Thoracic aorta (tissue), 2 donors: ENCODE measurements around the gene ABCC3. TPM values are rescaled to one million over a fixed set of nuclear protein-coding genes. Genes with fewer than 3 reads are reported as not detected.

ENCODE experiments used
- ATAC-seq: fragments of 150-250 bp; one replicate; pipeline ENCODE4 v1.8.0; 2017; ENCODE audit warnings: low read depth; ENCODE audit not compliant: insufficient number of reproducible peaks, low FRiP score
- DNase-seq: peaks from one replicate; pipeline ENCODE4 v3.0.0-alpha.2; 2020; ENCODE audit warnings: low spot score
- H3K27ac ChIP-seq, 2 donors: fragments of 200-600 bp; sonication (generic); 1 replicate in 1 of 2; 2 replicates in 1 of 2; pipeline ENCODE4 v1.5.1; 2016; ENCODE audit warnings: mild to moderate bottlenecking in 2 of 2, moderate library complexity in 2 of 2
- H3K27me3 ChIP-seq: fragments of 200-600 bp; sonication (generic); replicated peaks from 2 replicates; pipeline ENCODE4 v1.6.0; 2016; ENCODE audit warnings: mild to moderate bottlenecking; ENCODE audit not compliant: insufficient read depth
- H3K36me3 ChIP-seq: fragments of 200-600 bp; sonication (generic); one replicate; pipeline ENCODE4 v1.5.1; 2016
- H3K4me1 ChIP-seq, 2 donors: fragments of 200-600 bp; sonication (generic); 1 replicate in 1 of 2; 2 replicates in 1 of 2; pipeline versions ENCODE4 v1.5.1 to v1.6.0; 2016; ENCODE audit warnings: low read depth in 2 of 2, mild to moderate bottlenecking in 1 of 2; ENCODE audit not compliant: control insufficient read depth in 1 of 2
- H3K4me3 ChIP-seq: fragments of 200-600 bp; sonication (generic); 2 replicates; pipeline ENCODE4 v1.5.1; 2016; ENCODE audit warnings: mild to moderate bottlenecking
- H3K9me3 ChIP-seq: fragments of 200-600 bp; sonication (generic); 2 replicates; pipeline ENCODE4 v1.5.1; 2016
- total RNA-seq, 2 donors: library from RNA; depleted of rRNA; stranded (reverse); fragments of >200 nt; gene quantifications; one replicate each; pipeline versions ENCODE4 v1.1.0 to v1.2.3, GENCODE V29; 2016
- TF ChIP-seq, protein P1 (sequence below): fragments of 200-600 bp; sonication (generic); IDR thresholded peaks from one replicate; pipeline ENCODE4 v1.5.1; 2019; ENCODE audit warnings: antibody characterized with exemption

The ABCC3 gene
- total RNA-seq, 2 donors from 2014 or later, result 72.7 to 143 TPM

DNA sequence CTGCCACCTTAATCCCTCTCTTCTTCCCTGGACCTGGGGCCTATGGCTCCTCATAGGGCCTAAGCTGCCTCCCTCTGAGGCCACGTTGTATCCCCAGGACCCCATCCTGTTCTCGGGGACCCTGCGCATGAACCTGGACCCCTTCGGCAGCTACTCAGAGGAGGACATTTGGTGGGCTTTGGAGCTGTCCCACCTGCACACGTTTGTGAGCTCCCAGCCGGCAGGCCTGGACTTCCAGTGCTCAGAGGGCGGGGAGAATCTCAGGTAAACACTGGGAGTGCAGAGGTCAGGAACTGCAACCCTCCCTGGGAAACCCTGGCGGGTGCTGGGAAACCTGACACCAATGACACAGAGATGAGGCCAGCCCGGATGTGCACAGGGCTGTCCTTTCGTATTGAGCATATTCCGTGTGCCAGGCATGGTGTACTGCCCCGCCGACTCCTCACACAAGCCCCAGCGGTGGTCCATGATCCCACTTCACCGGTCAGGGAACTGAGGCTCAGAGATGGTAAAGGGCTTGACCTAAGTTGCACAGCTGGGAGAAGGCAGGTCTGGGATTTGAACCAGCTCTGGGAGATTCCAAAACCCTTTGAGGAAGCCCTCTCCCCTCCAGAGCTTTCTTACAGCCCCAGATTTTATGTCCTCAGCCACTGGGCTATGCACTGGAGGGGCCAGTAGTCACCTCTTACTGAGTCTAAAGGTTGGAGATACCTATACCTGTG, 50.1 kb downstream of the ABCC3 start:
- TF ChIP-seq, protein P1, sequence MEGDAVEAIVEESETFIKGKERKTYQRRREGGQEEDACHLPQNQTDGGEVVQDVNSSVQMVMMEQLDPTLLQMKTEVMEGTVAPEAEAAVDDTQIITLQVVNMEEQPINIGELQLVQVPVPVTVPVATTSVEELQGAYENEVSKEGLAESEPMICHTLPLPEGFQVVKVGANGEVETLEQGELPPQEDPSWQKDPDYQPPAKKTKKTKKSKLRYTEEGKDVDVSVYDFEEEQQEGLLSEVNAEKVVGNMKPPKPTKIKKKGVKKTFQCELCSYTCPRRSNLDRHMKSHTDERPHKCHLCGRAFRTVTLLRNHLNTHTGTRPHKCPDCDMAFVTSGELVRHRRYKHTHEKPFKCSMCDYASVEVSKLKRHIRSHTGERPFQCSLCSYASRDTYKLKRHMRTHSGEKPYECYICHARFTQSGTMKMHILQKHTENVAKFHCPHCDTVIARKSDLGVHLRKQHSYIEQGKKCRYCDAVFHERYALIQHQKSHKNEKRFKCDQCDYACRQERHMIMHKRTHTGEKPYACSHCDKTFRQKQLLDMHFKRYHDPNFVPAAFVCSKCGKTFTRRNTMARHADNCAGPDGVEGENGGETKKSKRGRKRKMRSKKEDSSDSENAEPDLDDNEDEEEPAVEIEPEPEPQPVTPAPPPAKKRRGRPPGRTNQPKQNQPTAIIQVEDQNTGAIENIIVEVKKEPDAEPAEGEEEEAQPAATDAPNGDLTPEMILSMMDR, result no peak
- Histone ChIP-seq H3K4me1 (peaks cover 21 to 56% of the 10 kb centered on the region in 2 donors), H3K27me3 (no peaks in the 10 kb centered on the region), H3K9me3 (no peaks in the 10 kb centered on the region), H3K27ac (no peak overlapping the region), H3K4me3 (no peak overlapping the region), H3K36me3 (no peaks in the 10 kb centered on the region)
- ATAC-seq, result no peak
- DNase-seq, result no peak

DNA sequence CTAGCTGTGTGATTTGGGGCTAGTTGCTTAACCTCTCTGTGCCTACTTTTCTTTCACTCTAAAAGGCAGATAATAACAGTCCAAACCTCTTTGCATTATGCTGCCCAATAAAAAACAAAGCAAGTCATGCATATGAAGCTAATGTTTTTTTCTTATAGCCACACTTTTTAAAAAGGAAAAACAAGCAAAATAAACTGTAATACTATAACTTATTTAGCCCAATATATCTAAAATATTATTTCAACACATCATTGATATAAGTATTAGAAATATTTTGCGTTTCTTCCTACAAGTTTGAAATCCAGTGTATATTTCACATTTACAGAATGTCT, 50.6 kb downstream of the ABCC3 start:
- TF ChIP-seq, protein P1, result no peak
- no peak overlapping the region for H3K4me3 ChIP-seq
- ATAC-seq (no peak), DNase-seq (no peak)
- H3K9me3 ChIP-seq, result no peaks in the 10 kb centered on the region
- peak overlapping the region in 1 of 2 donors; percentile 91 for H3K27ac ChIP-seq
- H3K27me3 ChIP-seq, result no peaks in the 10 kb centered on the region
- no peaks in the 10 kb centered on the region for H3K36me3 ChIP-seq
- peaks cover 22 to 61% of the 10 kb centered on the region in 2 donors for H3K4me1 ChIP-seq

DNA sequence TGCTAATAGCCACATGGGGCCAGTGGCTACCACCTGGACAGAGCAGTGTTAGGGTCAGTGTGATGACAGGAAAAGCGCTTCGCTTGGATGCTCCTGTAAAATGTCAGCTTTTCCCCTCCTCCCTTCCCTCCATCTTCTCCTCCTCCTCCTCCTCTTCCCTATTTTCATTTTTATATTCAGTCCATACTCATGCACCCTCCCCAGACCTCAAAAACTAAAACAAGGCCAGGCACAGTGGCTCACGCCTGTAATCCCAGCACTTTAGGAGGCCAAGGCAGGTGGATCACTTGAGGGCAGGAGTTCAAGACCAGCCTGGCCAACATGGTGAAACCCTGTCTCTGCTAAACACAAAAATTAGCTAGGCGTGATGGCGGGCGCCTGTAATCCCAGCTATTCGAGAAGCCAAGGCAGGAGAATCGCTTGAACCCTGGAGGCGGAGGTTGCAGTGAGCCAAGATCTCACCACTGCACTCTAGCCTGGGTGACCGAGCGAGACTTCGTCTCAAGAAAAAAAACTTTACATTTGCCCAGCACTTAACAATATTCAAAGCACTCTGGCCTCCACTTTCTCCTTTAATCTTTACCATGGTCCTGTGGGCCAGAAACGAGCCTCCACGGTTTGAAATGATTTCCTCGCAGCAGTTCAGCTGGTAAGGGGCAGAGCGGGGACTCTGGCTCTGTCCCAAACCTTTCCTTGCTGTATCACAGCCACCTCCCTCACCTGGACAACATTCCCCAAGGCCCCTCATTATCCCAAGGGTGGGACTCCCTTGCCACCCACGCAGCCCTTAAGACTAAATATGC, 51.2 kb downstream of the ABCC3 start:
- H3K27me3 ChIP-seq, result no peaks in the 10 kb centered on the region
- H3K4me3 ChIP-seq, result peak overlapping the region; percentile 31
- no peak for DNase-seq
- peak overlapping the region; percentile 91 to 95 for H3K27ac ChIP-seq
- ATAC-seq, result no peak
- TF ChIP-seq, protein P1, result no peak
- peaks cover 26 to 64% of the 10 kb centered on the region in 2 donors for H3K4me1 ChIP-seq
- no peaks in the 10 kb centered on the region for H3K9me3 ChIP-seq
- no peaks in the 10 kb centered on the region for H3K36me3 ChIP-seq

DNA sequence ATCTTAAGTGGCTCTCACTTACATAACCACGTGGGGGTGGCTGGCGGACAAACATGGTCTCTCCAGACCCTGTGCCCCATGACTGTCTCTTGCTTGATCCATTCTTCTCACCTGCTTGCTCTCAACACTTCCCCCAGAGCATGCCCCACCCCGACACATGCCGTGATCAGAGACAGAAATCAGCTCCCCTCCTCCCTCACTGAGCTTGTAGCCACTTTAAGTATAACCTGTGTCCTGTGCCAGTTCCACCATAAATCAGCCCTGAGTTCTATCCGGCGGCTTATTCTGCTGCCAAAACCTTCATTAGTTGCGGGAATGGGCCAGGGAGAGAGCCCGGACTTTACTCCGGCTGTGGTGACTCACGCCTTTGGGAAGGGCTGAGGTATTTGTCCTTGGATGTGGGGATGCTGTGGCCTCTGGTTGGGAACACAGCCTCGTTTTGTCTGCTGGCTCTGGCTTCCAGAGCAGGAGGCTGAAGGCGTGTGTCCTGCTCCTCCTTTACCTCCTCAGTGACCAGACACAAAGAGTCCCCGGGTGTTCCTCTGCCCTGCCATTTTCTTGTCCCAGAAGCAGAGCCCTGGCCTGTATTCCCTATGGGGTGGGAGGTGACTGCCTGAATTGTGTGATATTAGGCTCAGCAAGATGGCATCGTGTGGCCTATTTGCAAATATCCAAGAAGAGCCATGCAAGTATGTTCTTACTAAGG, 52.0 kb downstream of the ABCC3 start:
- no peaks in the 10 kb centered on the region for H3K27me3 ChIP-seq
- ATAC-seq, result peak; percentile 73
- TF ChIP-seq, protein P1, result no peak
- H3K4me3 ChIP-seq, result peak overlapping the region; percentile 31
- peak overlapping the region; percentile 91 to 95 for H3K27ac ChIP-seq
- no peaks in the 10 kb centered on the region for H3K9me3 ChIP-seq
- peaks cover 26 to 64% of the 10 kb centered on the region in 2 donors for H3K4me1 ChIP-seq
- peak; percentile 89 for DNase-seq
- H3K36me3 ChIP-seq, result no peaks in the 10 kb centered on the region
